ENCODE data around the gene ZNF70. TPM values are rescaled to one million over a fixed set of nuclear protein-coding genes. Genes with fewer than 3 reads are reported as not detected.

Gene ZNF70
- total and polyA plus RNA-seq, 2 of the 13 experiments (the other 11 are each of a cell fraction or from before 2014, with no cell fraction given): 0.62 to 3.6 TPM

GRCh38 chr22:23774114-23774921, 23.4 kb upstream of the ZNF70 start (continued):
- TF ChIP-seq, protein P1, sequence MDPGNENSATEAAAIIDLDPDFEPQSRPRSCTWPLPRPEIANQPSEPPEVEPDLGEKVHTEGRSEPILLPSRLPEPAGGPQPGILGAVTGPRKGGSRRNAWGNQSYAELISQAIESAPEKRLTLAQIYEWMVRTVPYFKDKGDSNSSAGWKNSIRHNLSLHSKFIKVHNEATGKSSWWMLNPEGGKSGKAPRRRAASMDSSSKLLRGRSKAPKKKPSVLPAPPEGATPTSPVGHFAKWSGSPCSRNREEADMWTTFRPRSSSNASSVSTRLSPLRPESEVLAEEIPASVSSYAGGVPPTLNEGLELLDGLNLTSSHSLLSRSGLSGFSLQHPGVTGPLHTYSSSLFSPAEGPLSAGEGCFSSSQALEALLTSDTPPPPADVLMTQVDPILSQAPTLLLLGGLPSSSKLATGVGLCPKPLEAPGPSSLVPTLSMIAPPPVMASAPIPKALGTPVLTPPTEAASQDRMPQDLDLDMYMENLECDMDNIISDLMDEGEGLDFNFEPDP (CRISPR knock-in tag; conservative IDR thresholded peaks at IDR 0.05): no peak
- no peak for TF ChIP-seq ZBTB3 (CRISPR knock-in tag; IDR thresholded peaks at IDR 0.05; ENCODE audit: borderline replicate concordance, low read depth)
- no peak for TF ChIP-seq PLSCR1 (CRISPR knock-in tag; IDR thresholded peaks at IDR 0.05; ENCODE audit: borderline replicate concordance)
- TF ChIP-seq ZFYVE20 (CRISPR knock-in tag; IDR thresholded peaks at IDR 0.05; ENCODE audit: borderline replicate concordance, low read depth): no peak
- TF ChIP-seq, protein P2, sequence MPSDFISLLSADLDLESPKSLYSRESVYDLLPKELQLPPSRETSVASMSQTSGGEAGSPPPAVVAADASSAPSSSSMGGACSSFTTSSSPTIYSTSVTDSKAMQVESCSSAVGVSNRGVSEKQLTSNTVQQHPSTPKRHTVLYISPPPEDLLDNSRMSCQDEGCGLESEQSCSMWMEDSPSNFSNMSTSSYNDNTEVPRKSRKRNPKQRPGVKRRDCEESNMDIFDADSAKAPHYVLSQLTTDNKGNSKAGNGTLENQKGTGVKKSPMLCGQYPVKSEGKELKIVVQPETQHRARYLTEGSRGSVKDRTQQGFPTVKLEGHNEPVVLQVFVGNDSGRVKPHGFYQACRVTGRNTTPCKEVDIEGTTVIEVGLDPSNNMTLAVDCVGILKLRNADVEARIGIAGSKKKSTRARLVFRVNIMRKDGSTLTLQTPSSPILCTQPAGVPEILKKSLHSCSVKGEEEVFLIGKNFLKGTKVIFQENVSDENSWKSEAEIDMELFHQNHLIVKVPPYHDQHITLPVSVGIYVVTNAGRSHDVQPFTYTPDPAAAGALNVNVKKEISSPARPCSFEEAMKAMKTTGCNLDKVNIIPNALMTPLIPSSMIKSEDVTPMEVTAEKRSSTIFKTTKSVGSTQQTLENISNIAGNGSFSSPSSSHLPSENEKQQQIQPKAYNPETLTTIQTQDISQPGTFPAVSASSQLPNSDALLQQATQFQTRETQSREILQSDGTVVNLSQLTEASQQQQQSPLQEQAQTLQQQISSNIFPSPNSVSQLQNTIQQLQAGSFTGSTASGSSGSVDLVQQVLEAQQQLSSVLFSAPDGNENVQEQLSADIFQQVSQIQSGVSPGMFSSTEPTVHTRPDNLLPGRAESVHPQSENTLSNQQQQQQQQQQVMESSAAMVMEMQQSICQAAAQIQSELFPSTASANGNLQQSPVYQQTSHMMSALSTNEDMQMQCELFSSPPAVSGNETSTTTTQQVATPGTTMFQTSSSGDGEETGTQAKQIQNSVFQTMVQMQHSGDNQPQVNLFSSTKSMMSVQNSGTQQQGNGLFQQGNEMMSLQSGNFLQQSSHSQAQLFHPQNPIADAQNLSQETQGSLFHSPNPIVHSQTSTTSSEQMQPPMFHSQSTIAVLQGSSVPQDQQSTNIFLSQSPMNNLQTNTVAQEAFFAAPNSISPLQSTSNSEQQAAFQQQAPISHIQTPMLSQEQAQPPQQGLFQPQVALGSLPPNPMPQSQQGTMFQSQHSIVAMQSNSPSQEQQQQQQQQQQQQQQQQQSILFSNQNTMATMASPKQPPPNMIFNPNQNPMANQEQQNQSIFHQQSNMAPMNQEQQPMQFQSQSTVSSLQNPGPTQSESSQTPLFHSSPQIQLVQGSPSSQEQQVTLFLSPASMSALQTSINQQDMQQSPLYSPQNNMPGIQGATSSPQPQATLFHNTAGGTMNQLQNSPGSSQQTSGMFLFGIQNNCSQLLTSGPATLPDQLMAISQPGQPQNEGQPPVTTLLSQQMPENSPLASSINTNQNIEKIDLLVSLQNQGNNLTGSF (CRISPR knock-in tag; IDR thresholded peaks at IDR 0.05): no peak
- TF ChIP-seq ZNF720 (CRISPR knock-in tag; IDR thresholded peaks at IDR 0.05): no peak
- TF ChIP-seq SPEN (CRISPR knock-in tag; IDR thresholded peaks at IDR 0.05; ENCODE audit: low read depth): peak; percentile 54; the same call in 1 of the 2 replicates
- no peak for TF ChIP-seq SAFB2 (CRISPR knock-in tag; IDR thresholded peaks at IDR 0.05; ENCODE audit: borderline replicate concordance, low read depth)
- TF ChIP-seq, protein P3, sequence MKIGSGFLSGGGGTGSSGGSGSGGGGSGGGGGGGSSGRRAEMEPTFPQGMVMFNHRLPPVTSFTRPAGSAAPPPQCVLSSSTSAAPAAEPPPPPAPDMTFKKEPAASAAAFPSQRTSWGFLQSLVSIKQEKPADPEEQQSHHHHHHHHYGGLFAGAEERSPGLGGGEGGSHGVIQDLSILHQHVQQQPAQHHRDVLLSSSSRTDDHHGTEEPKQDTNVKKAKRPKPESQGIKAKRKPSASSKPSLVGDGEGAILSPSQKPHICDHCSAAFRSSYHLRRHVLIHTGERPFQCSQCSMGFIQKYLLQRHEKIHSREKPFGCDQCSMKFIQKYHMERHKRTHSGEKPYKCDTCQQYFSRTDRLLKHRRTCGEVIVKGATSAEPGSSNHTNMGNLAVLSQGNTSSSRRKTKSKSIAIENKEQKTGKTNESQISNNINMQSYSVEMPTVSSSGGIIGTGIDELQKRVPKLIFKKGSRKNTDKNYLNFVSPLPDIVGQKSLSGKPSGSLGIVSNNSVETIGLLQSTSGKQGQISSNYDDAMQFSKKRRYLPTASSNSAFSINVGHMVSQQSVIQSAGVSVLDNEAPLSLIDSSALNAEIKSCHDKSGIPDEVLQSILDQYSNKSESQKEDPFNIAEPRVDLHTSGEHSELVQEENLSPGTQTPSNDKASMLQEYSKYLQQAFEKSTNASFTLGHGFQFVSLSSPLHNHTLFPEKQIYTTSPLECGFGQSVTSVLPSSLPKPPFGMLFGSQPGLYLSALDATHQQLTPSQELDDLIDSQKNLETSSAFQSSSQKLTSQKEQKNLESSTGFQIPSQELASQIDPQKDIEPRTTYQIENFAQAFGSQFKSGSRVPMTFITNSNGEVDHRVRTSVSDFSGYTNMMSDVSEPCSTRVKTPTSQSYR (CRISPR knock-in tag; IDR thresholded peaks at IDR 0.05; ENCODE audit: borderline replicate concordance): peak; percentile 56; the same call in 1 of the 2 replicates
- TF ChIP-seq ZSCAN20 (CRISPR knock-in tag; IDR thresholded peaks at IDR 0.05; ENCODE audit: borderline replicate concordance): no peak
- no peak for TF ChIP-seq ATM (IDR thresholded peaks at IDR 0.05; ENCODE audit: borderline replicate concordance)
- TF ChIP-seq YEATS2 (CRISPR knock-in tag; IDR thresholded peaks at IDR 0.05; ENCODE audit: borderline replicate concordance): peak; percentile 59; the same call in 1 of the 2 replicates
- no peak for TF ChIP-seq ZNF512B (CRISPR knock-in tag; IDR thresholded peaks at IDR 0.05; ENCODE audit: borderline replicate concordance)
